ENCODE results near the gene DOCK6.

The DOCK6 gene

GRCh38 chr19:11223200-11223599 lies 39.1 kb downstream of the DOCK6 start:
- no peaks in the 10 kb centered on the region for H3K79me2 ChIP-seq (ENCODE audit: control insufficient read depth, insufficient read depth, low read length, poor library complexity)
- H2BK12ac ChIP-seq (ENCODE audit: low read length): no peak overlapping the region
- no peak overlapping the region for H4K91ac ChIP-seq (ENCODE audit: low read depth, low read length)
- H3K18ac ChIP-seq (ENCODE audit: low read length): no peak overlapping the region
- no peak overlapping the region for H3K27ac ChIP-seq (ENCODE audit: low read depth, low read length)
- no peak overlapping the region for H3K4me3 ChIP-seq (ENCODE audit: low read depth, low read length)
- H2AFZ ChIP-seq (ENCODE audit: insufficient read depth, low read length, poor library complexity): no peak overlapping the region
- no peaks in the 10 kb centered on the region for H3K27me3 ChIP-seq (ENCODE audit: insufficient read depth, low read length)
- no peak overlapping the region for H2BK120ac ChIP-seq (ENCODE audit: insufficient read depth, low read length, poor library complexity)
- no peak overlapping the region for H4K12ac ChIP-seq (ENCODE audit: low read depth, low read length)
- H3K36me3 ChIP-seq (ENCODE audit: control insufficient read depth in 1 of 2, insufficient read depth in 2 of 2, low read length in 2 of 2): peaks cover 10 to 11% of the 10 kb centered on the region in 2 experiments
- H4K8ac ChIP-seq (ENCODE audit: low read depth, low read length): no peak overlapping the region
- no peak overlapping the region for H3K9ac ChIP-seq (ENCODE audit: low read length)
- H2BK5ac ChIP-seq (ENCODE audit: low read depth, low read length, poor library complexity): no peak overlapping the region
- H3K4me1 ChIP-seq (ENCODE audit: control insufficient read depth in 1 of 2, insufficient read depth in 2 of 2, low read length in 2 of 2): no peaks in the 10 kb centered on the region
- H3K4ac ChIP-seq (ENCODE audit: low read depth, low read length): no peak overlapping the region
- DNase-seq: no peak
- H2AK5ac ChIP-seq (ENCODE audit: low read length): no peak overlapping the region
- no CpG with 5 or more reads among the region's 3 CpGs for WGBS (ENCODE audit: extremely low coverage, insufficient coverage, insufficient read length)
- no peaks in the 10 kb centered on the region for H3K79me1 ChIP-seq (ENCODE audit: low read length)
- no peak overlapping the region for H3K4me2 ChIP-seq (ENCODE audit: low read length)
- no peak overlapping the region for H3K14ac ChIP-seq (ENCODE audit: low read length)
- H3K23ac ChIP-seq (ENCODE audit: low read length): no peak overlapping the region
- peaks cover 4% of the 10 kb centered on the region for H3K9me3 ChIP-seq (ENCODE audit: insufficient read depth, low read depth, low read length)

GRCh38 chr19:11221082-11221598 lies 41.2 kb downstream of the DOCK6 start:
- no peak overlapping the region for H2BK5ac ChIP-seq (ENCODE audit: low read depth, low read length, poor library complexity)
- no peak overlapping the region for H4K12ac ChIP-seq (ENCODE audit: low read depth, low read length)
- no peak overlapping the region for H2AK5ac ChIP-seq (ENCODE audit: low read length)
- no peaks in the 10 kb centered on the region for H3K4me1 ChIP-seq (ENCODE audit: control insufficient read depth in 1 of 2, insufficient read depth in 2 of 2, low read length in 2 of 2)
- H3K27me3 ChIP-seq (ENCODE audit: insufficient read depth, low read length): no peaks in the 10 kb centered on the region
- DNase-seq: no peak
- H3K27ac ChIP-seq (ENCODE audit: low read depth, low read length): no peak overlapping the region
- H3K79me1 ChIP-seq (ENCODE audit: low read length): no peaks in the 10 kb centered on the region
- no peak overlapping the region for H3K4me2 ChIP-seq (ENCODE audit: low read length)
- H3K14ac ChIP-seq (ENCODE audit: low read length): no peak overlapping the region
- H3K18ac ChIP-seq (ENCODE audit: low read length): no peak overlapping the region
- no peaks in the 10 kb centered on the region for H3K79me2 ChIP-seq (ENCODE audit: control insufficient read depth, insufficient read depth, low read length, poor library complexity)
- no peak overlapping the region for H3K23ac ChIP-seq (ENCODE audit: low read length)
- H4K91ac ChIP-seq (ENCODE audit: low read depth, low read length): no peak overlapping the region
- H3K4me3 ChIP-seq (ENCODE audit: low read depth, low read length): no peak overlapping the region
- no peak overlapping the region for H2BK12ac ChIP-seq (ENCODE audit: low read length)
- peaks cover 6% of the 10 kb centered on the region for H3K9me3 ChIP-seq (ENCODE audit: insufficient read depth, low read depth, low read length)
- no peak overlapping the region for H2AFZ ChIP-seq (ENCODE audit: insufficient read depth, low read length, poor library complexity)
- WGBS (ENCODE audit: extremely low coverage, insufficient coverage, insufficient read length): no CpG with 5 or more reads among the region's 3 CpGs
- H3K4ac ChIP-seq (ENCODE audit: low read depth, low read length): no peak overlapping the region
- H2BK120ac ChIP-seq (ENCODE audit: insufficient read depth, low read length, poor library complexity): no peak overlapping the region
- H3K9ac ChIP-seq (ENCODE audit: low read length): no peak overlapping the region
- peaks cover 13 to 14% of the 10 kb centered on the region in 2 experiments for H3K36me3 ChIP-seq (ENCODE audit: control insufficient read depth in 1 of 2, insufficient read depth in 2 of 2, low read length in 2 of 2)
- no peak overlapping the region for H4K8ac ChIP-seq (ENCODE audit: low read depth, low read length)

GRCh38 chr19:11214387-11214786 lies 47.9 kb downstream of the DOCK6 start:
- Histone ChIP-seq H3K27ac (ENCODE audit: low read depth, low read length) (no peak overlapping the region), H3K4ac (ENCODE audit: low read depth, low read length) (no peak overlapping the region), H3K27me3 (ENCODE audit: insufficient read depth, low read length) (no peaks in the 10 kb centered on the region), H3K14ac (ENCODE audit: low read length) (no peak overlapping the region), H3K79me1 (ENCODE audit: low read length) (no peaks in the 10 kb centered on the region), H4K12ac (ENCODE audit: low read depth, low read length) (no peak overlapping the region), H3K18ac (ENCODE audit: low read length) (no peak overlapping the region), H2AFZ (ENCODE audit: insufficient read depth, low read length, poor library complexity) (no peak overlapping the region), H3K4me3 (ENCODE audit: low read depth, low read length) (no peak overlapping the region), H3K23ac (ENCODE audit: low read length) (no peak overlapping the region), H2BK12ac (ENCODE audit: low read length) (no peak overlapping the region), H2BK120ac (ENCODE audit: insufficient read depth, low read length, poor library complexity) (no peak overlapping the region), H3K4me2 (ENCODE audit: low read length) (no peak overlapping the region), H3K9ac (ENCODE audit: low read length) (no peak overlapping the region), H4K8ac (ENCODE audit: low read depth, low read length) (no peak overlapping the region), H3K4me1 (ENCODE audit: control insufficient read depth in 1 of 2, insufficient read depth in 2 of 2, low read length in 2 of 2) (no peaks in the 10 kb centered on the region), H3K79me2 (ENCODE audit: control insufficient read depth, insufficient read depth, low read length, poor library complexity) (no peaks in the 10 kb centered on the region), H3K9me3 (ENCODE audit: insufficient read depth, low read depth, low read length) (peaks cover 2% of the 10 kb centered on the region), H4K91ac (ENCODE audit: low read depth, low read length) (no peak overlapping the region), H2BK5ac (ENCODE audit: low read depth, low read length, poor library complexity) (no peak overlapping the region), H2AK5ac (ENCODE audit: low read length) (no peak overlapping the region), H3K36me3 (ENCODE audit: control insufficient read depth in 1 of 2, insufficient read depth in 2 of 2, low read length in 2 of 2) (peaks cover 25 to 28% of the 10 kb centered on the region in 2 experiments)
- no CpG with 5 or more reads among the region's 6 CpGs for WGBS (ENCODE audit: extremely low coverage, insufficient coverage, insufficient read length)
- DNase-seq: no peak

GRCh38 chr19:11210656-11210928 lies 51.7 kb downstream of the DOCK6 start:
- H3K14ac ChIP-seq (ENCODE audit: low read length): no peak overlapping the region

More at GRCh38 chr19:11210656-11210928, 51.7 kb downstream of the DOCK6 start:
- Histone ChIP-seq H3K18ac (ENCODE audit: low read length) (no peak overlapping the region), H2BK12ac (ENCODE audit: low read length) (no peak overlapping the region), H3K4me3 (ENCODE audit: low read depth, low read length) (no peak overlapping the region), H3K27me3 (ENCODE audit: insufficient read depth, low read length) (no peaks in the 10 kb centered on the region), H2AK5ac (ENCODE audit: low read length) (no peak overlapping the region), H3K23ac (ENCODE audit: low read length) (no peak overlapping the region), H3K4me2 (ENCODE audit: low read length) (no peak overlapping the region), H3K36me3 (ENCODE audit: control insufficient read depth in 1 of 2, insufficient read depth in 2 of 2, low read length in 2 of 2) (peaks cover 26 to 30% of the 10 kb centered on the region in 2 experiments), H3K4me1 (ENCODE audit: control insufficient read depth in 1 of 2, insufficient read depth in 2 of 2, low read length in 2 of 2) (no peaks in the 10 kb centered on the region), H4K91ac (ENCODE audit: low read depth, low read length) (no peak overlapping the region), H3K79me1 (ENCODE audit: low read length) (no peaks in the 10 kb centered on the region), H3K9ac (ENCODE audit: low read length) (no peak overlapping the region), H4K8ac (ENCODE audit: low read depth, low read length) (no peak overlapping the region), H4K12ac (ENCODE audit: low read depth, low read length) (no peak overlapping the region), H3K27ac (ENCODE audit: low read depth, low read length) (no peak overlapping the region), H3K9me3 (ENCODE audit: insufficient read depth, low read depth, low read length) (no peaks in the 10 kb centered on the region), H2BK5ac (ENCODE audit: low read depth, low read length, poor library complexity) (no peak overlapping the region), H2BK120ac (ENCODE audit: insufficient read depth, low read length, poor library complexity) (no peak overlapping the region), H3K79me2 (ENCODE audit: control insufficient read depth, insufficient read depth, low read length, poor library complexity) (no peaks in the 10 kb centered on the region), H2AFZ (ENCODE audit: insufficient read depth, low read length, poor library complexity) (no peak overlapping the region), H3K4ac (ENCODE audit: low read depth, low read length) (no peak overlapping the region)
- no CpG with 5 or more reads among the region's 1 CpG for WGBS (ENCODE audit: extremely low coverage, insufficient coverage, insufficient read length)
- no peak for DNase-seq
